ENCODE results near the gene DAGLA. TPM values are rescaled to one million over a fixed set of nuclear protein-coding genes. Genes with fewer than 3 reads are reported as not detected.

The DAGLA gene
- total and polyA plus RNA-seq, 12 donors = 0.44 to 4.2 (median 2.3) TPM

GRCh38 chr11:61763930-61764605 lies 83.9 kb downstream of the DAGLA start:
- Histone ChIP-seq H3K36me3 (replicated peaks in 1 of 2) (no peaks in the 10 kb centered on the region), H3K9me3 (replicated peaks in 1 of 3) (no peaks in the 10 kb centered on the region), H3K27me3 (no peaks in the 10 kb centered on the region), H3K27ac (no peak overlapping the region), H3K4me3 (no peak overlapping the region), H3K4me1 (replicated peaks in 1 of 2) (no peaks in the 10 kb centered on the region)
- no peak for DNase-seq
- TF ChIP-seq CTCF (IDR thresholded peaks at IDR 0.05) = no peak
- no peak for TF ChIP-seq POLR2A (IDR thresholded peaks at IDR 0.05)
- intact Hi-C loops (cut with DNase I) = no loop called here
- 59 to 66% (median 63%) methylated on average over 3 to 23 of the region's 23 CpGs for whole genome bisulfite sequencing, 4 donors

- no peak overlapping the region for H3K27ac ChIP-seq
Measured at GRCh38 chr11:61764606-61765260, 84.5 kb downstream of the DAGLA start.

GRCh38 chr11:61765550-61766253 lies 85.5 kb downstream of the DAGLA start:
- Histone ChIP-seq H3K27me3 (no peaks in the 10 kb centered on the region), H3K9me3 (replicated peaks in 1 of 3) (no peaks in the 10 kb centered on the region), H3K4me1 (replicated peaks in 1 of 2) (no peaks in the 10 kb centered on the region), H3K27ac (no peak overlapping the region), H3K4me3 (no peak overlapping the region), H3K36me3 (replicated peaks in 1 of 2) (no peaks in the 10 kb centered on the region)
- TF ChIP-seq CTCF (IDR thresholded peaks at IDR 0.05) = no peak
- TF ChIP-seq POLR2A (IDR thresholded peaks at IDR 0.05) = no peak
- intact Hi-C loops (cut with DNase I) = no loop called here
- 79 to 95% (median 82%) methylated on average over 7 to 26 of the region's 26 CpGs for WGBS, 4 donors
- no peak for DNase-seq

More at GRCh38 chr11:61764606-61765260, 84.5 kb downstream of the DAGLA start:
- H3K4me1 ChIP-seq (replicated peaks in 1 of 2) = no peaks in the 10 kb centered on the region
- DNase-seq = peak in 3 of 7 donors; percentile 49 to 72 (median 72)
- WGBS, 4 donors = 46 to 70% (median 51%) methylated on average over 2 to 22 of the region's 22 CpGs
- intact Hi-C loops (cut with DNase I) = no loop called here
- H3K36me3 ChIP-seq (replicated peaks in 1 of 2) = no peaks in the 10 kb centered on the region
- H3K27me3 ChIP-seq = no peaks in the 10 kb centered on the region
- no peaks in the 10 kb centered on the region for H3K9me3 ChIP-seq (replicated peaks in 1 of 3)
- TF ChIP-seq POLR2A (IDR thresholded peaks at IDR 0.05) = no peak
- TF ChIP-seq CTCF (IDR thresholded peaks at IDR 0.05) = no peak
- no peak overlapping the region for H3K4me3 ChIP-seq

- no peak for DNase-seq
- Histone ChIP-seq H3K9me3 (replicated peaks in 1 of 3) (no peaks in the 10 kb centered on the region), H3K27me3 (no peaks in the 10 kb centered on the region), H3K36me3 (replicated peaks in 1 of 2) (no peaks in the 10 kb centered on the region), H3K4me1 (replicated peaks in 1 of 2) (no peaks in the 10 kb centered on the region), H3K4me3 (no peak overlapping the region), H3K27ac (no peak overlapping the region)
- no peak for TF ChIP-seq CTCF (IDR thresholded peaks at IDR 0.05)
- TF ChIP-seq POLR2A (IDR thresholded peaks at IDR 0.05) = no peak
- WGBS, 4 donors = 77 to 88% (median 84%) methylated on average over 10 to 13 of the region's 13 CpGs
- intact Hi-C loops (cut with DNase I) = no loop called here
Measured at GRCh38 chr11:61766353-61766841, 86.2 kb downstream of the DAGLA start.
